ENCODE results near the gene SORCS3.

DNA sequence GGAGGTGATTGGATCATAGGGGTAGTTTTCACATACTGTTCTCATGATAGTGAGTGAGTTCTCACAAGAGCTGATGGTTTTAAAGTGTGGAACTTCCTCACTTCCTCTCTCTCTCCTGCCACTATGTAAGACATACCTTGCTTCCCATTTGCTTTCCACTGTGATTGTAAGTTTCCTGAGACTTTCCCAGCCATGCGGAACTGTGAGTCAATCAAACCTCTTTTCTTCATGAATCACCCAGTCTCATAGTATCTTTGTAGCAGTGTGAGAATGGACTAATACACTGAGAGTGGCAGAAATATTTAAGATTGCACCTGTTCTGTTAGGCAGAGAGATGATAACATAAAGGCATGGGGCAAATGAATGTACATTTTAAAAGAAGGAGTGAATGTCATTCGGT lies 507.8 kb downstream of the SORCS3 start:
- no peak for TF ChIP-seq POLR2AphosphoS5 (IDR thresholded peaks at IDR 0.05)
- TF ChIP-seq EP300 (IDR thresholded peaks at IDR 0.05): no peak
- TF ChIP-seq, protein P1, sequence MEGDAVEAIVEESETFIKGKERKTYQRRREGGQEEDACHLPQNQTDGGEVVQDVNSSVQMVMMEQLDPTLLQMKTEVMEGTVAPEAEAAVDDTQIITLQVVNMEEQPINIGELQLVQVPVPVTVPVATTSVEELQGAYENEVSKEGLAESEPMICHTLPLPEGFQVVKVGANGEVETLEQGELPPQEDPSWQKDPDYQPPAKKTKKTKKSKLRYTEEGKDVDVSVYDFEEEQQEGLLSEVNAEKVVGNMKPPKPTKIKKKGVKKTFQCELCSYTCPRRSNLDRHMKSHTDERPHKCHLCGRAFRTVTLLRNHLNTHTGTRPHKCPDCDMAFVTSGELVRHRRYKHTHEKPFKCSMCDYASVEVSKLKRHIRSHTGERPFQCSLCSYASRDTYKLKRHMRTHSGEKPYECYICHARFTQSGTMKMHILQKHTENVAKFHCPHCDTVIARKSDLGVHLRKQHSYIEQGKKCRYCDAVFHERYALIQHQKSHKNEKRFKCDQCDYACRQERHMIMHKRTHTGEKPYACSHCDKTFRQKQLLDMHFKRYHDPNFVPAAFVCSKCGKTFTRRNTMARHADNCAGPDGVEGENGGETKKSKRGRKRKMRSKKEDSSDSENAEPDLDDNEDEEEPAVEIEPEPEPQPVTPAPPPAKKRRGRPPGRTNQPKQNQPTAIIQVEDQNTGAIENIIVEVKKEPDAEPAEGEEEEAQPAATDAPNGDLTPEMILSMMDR (IDR thresholded peaks at IDR 0.05): no peak

Measured in sigmoid colon (tissue), 4 donors.